Activated T-cell treated with anti-CD3 and anti-CD28 coated beads, Interleukin-2, amount 50 U/mL, for 4 hours (primary cell): Measurements from ENCODE around the gene RALB. TPM values are rescaled to one million over a fixed set of nuclear protein-coding genes. Genes with fewer than 3 reads are reported as not detected.

Source experiments
- ATAC-seq, 2 donors: fragments of 200-7000 bp; cut with Tn5 transposase; one replicate each; pipeline ENCODE4 v1.10.0; 2021
- DNase-seq: peaks from one replicate; pipeline ENCODE4 v3.0.0-alpha.2; 2020
- H3K27me3 Mint-ChIP-seq: one replicate; pipeline ENCODE4 v1.8.0; 2021; ENCODE audit warnings: low read depth, mixed read lengths
- H3K36me3 Mint-ChIP-seq: one replicate; pipeline ENCODE4 v1.8.0; 2022; ENCODE audit warnings: mixed read lengths; ENCODE audit not compliant: insufficient read depth
- H3K4me1 Mint-ChIP-seq: one replicate; pipeline ENCODE4 v1.8.0; 2021; ENCODE audit warnings: low read depth, mixed read lengths
- H3K4me3 Mint-ChIP-seq: one replicate; pipeline ENCODE4 v1.8.0; 2021; ENCODE audit warnings: mild to moderate bottlenecking, moderate library complexity, mixed read lengths
- H3K9me3 Mint-ChIP-seq: one replicate; pipeline ENCODE4 v1.8.0; 2021; ENCODE audit warnings: mixed read lengths
- total RNA-seq, 3 donors: library from RNA; stranded (reverse); gene quantifications; one replicate each; pipeline ENCODE4 v1.2.1, GENCODE V29; 2021

Gene RALB
- total RNA-seq, 3 donors from 2014 or later = 9.2 to 17.5 (median 13.0) TPM

DNA sequence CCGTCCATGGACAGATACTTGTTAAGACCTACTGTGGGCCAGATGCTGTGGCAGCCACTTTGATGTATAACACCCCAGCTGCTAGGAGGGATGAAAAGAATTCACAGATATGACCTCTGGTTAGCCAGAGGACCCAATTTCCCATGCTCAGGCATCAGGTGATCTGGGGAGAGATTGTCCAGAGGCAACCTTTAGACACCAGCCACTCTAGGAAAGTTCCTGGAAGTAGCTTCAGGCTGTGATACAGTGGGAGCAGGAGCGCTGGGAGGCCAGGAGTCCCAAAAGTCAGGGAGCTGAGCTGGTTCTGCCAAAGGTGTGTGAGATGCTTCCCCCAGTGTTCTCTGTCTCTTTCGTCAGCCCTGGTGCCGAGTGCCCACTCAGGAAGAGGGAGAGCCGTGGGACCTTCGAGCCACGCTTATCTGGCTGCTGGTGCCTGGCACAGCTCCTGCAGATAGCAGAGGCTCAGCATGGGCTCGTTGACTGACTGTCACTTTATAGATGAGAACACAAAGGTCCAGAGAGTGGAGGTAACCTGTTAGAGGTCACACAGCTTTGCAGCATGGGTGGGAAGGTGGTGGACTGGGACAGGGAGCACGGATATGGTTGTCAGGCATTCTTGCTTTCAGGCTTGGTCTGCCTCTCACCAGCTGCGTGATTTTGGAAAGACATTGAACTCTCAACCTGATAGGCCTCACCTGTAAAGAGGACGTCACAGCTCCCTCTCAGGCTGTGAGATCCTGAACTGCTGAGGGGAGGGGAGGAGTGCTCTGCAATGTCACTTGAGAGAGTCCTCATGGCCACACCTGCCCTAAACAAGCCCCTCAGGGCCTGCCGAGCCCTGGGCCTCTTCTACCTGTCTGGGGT lies 7.8 kb upstream of the RALB start:
- ATAC-seq = no peak
- Mint-ChIP-seq H3K36me3 (no peaks in the 10 kb centered on the region), H3K9me3 (peaks cover 4% of the 10 kb centered on the region), H3K27me3 (peaks cover 6% of the 10 kb centered on the region), H3K4me3 (no peak overlapping the region), H3K4me1 (no peaks in the 10 kb centered on the region)
- no peak for DNase-seq

DNA sequence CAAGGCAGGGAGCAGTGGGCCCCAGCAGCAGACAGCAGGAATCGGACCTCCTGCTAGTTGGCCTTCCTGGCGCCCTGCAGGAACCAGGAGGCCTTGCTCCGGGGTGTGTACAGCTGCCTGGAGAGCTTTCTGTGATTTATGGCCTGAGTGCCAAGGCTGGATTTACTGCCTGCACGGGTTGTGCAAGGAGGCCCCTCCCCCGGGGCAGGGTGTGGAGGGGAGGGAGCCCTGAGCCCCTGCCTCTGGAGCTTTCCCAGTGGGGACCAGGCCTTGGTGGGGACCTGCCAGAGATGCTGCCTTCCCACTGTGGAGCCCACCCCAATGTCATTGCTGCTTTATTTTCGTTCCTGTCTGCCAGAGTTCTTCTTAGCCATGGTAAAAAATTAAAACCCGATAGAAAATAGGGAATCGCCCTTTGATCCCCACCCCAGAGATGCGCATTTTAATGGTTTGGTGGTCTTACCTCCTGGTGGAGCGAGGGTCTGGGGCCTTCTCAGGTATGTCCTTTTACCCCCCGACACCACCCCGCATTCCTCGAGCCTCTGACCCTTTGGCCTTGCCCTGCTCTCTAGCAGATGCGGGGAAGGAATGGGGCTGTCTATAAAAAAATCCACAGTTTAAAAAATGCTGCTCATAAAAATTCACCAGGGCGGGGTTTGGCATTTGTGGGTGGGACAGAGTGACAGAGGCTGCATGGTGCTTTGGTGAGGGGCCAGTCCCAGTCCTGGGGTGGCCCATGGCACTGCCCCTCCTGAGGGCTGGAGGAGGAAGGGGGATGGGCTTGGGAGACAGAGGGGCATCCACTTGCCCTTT lies 6.9 kb upstream of the RALB start:
- no peak overlapping the region for H3K4me3 Mint-ChIP-seq
- H3K27me3 Mint-ChIP-seq = peaks cover 6% of the 10 kb centered on the region
- H3K4me1 Mint-ChIP-seq = no peaks in the 10 kb centered on the region
- ATAC-seq = no peak
- DNase-seq = no peak
- H3K9me3 Mint-ChIP-seq = peaks cover 4% of the 10 kb centered on the region
- H3K36me3 Mint-ChIP-seq = no peaks in the 10 kb centered on the region

DNA sequence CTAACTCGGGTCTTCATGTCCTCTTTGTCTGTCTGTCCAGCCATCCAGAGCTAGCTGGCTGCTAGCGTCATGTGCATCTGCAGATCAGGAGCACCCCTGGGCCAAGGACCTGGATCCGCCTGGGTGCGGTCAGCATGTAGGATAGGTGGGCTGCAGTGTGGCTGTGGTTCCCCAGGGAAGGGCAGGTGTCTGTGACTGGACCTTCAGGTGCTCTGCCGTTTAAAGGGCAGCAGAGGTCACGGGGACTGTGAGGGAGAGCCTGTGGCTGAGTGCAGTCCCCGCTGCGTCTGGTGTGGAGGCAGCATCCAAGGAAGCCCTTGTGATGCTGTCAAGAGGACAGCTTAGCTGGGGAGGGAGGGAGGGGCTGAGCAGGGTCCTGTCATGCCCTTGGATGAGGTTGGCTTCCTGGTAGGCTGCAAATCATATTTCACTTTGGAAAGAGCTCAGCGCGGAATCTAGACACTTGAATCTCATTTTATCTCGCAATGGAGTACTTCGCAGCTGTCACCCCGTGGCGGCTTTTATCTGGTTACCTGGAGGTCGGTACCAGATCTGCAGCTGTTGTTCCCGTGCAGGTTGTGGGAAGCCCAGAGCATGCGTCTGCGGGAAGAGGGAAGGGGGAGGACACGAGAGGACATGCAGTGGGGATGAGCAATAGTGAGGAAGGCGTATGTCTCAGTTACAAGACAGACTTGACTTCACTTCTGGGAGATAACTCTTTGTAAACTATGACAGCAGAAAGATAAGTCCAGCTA lies 5.9 kb upstream of the RALB start:
- Mint-ChIP-seq H3K36me3 (no peaks in the 10 kb centered on the region), H3K4me1 (peaks cover 2% of the 10 kb centered on the region), H3K9me3 (peaks cover 4% of the 10 kb centered on the region), H3K27me3 (peaks cover 6% of the 10 kb centered on the region), H3K4me3 (no peak overlapping the region)
- no peak for DNase-seq
- no peak for ATAC-seq

DNA sequence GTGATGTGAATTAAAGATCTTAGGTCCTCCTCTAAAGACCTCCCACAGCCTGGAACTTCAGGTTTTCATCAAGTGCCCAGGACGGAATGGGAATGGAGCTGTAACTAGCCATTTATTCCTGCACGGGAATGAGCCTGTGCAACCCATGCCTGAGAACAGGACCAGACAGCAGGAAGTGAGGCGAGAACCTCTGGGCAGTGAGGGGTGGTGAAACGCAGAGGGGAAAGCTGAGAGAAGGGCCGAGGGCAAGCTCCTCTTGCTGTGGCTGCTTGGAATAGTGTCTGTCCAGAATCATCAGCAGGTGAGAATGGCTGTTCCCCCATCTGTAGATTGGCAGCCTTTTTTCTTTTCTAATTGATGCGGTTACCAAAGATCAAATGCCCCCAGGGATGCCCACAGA lies 4.8 kb upstream of the RALB start:
- DNase-seq (no peak), ATAC-seq (no peak)
- Mint-ChIP-seq H3K4me3 (no peak overlapping the region), H3K27me3 (peaks cover 6% of the 10 kb centered on the region), H3K36me3 (no peaks in the 10 kb centered on the region), H3K9me3 (peaks cover 4% of the 10 kb centered on the region), H3K4me1 (peaks cover 9% of the 10 kb centered on the region)

DNA sequence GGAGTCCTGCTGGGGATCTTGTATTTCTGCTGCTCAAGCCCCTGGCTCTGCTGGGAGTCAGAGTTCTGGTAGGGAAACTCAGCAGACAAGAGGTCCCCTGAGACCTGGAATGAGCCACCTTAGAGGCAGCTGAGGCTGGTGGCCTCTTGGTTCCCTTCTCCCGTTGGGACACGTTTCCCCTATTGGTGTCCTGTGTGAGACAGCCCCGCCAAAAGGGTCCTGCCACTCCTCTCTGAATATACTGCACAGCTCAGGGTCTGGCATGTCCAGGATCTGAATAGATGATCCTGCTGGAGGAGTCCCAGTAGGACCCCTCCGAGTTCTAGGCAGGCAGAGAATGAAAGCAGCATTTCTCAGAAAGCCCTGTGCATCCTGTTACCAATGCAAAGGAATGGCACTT lies 2.0 kb upstream of the RALB start:
- ATAC-seq (no peak), DNase-seq (no peak)
- peaks cover 28% of the 10 kb centered on the region for H3K4me1 Mint-ChIP-seq
- H3K36me3 Mint-ChIP-seq = no peaks in the 10 kb centered on the region
- H3K27me3 Mint-ChIP-seq = peaks cover 6% of the 10 kb centered on the region
- no peak overlapping the region for H3K4me3 Mint-ChIP-seq
- H3K9me3 Mint-ChIP-seq = no peaks in the 10 kb centered on the region

DNA sequence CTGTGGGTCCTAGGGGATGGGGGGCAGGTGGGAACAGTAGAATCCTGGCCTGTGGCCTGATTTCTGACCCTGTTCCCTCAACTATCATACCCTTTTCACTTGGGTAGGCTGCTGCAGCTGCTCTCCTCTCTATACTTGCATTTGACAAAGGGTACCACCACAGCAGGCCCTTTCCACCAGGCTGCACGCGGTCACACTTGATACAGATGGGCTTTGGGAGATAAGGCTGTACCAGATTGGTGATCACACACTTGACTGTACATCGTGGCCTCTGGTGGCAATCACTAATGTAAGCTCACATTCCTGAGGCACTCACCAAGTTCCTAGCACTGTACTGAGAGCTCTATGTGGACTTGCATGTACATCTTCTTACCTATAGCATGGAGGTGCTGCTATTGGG lies 1.6 kb upstream of the RALB start:
- DNase-seq = no peak
- Mint-ChIP-seq H3K9me3 (no peaks in the 10 kb centered on the region), H3K4me1 (peaks cover 32% of the 10 kb centered on the region), H3K27me3 (peaks cover 6% of the 10 kb centered on the region), H3K36me3 (no peaks in the 10 kb centered on the region), H3K4me3 (no peak overlapping the region)
- ATAC-seq = no peak

DNA sequence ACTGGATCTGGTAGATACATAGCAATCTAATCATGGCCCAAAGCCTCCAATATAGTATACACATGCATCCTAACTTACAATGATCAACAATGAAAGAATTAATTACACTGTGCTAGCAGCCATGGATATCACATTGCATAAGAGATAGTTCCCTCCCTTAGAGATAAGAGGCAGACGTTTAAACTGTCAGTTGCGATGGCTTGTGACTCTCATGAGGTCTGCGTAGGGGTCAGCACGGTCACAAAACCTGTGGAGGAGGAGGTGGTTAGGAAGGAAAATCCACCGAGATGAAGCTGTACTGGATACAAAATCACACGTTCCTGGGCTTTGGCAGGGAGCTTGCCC lies 800 bp upstream of the RALB start:
- Mint-ChIP-seq H3K4me3 (peak overlapping the region; percentile 98), H3K9me3 (no peaks in the 10 kb centered on the region), H3K4me1 (peaks cover 40% of the 10 kb centered on the region), H3K36me3 (no peaks in the 10 kb centered on the region), H3K27me3 (peaks cover 2% of the 10 kb centered on the region)
- DNase-seq (no peak), ATAC-seq (no peak)

DNA sequence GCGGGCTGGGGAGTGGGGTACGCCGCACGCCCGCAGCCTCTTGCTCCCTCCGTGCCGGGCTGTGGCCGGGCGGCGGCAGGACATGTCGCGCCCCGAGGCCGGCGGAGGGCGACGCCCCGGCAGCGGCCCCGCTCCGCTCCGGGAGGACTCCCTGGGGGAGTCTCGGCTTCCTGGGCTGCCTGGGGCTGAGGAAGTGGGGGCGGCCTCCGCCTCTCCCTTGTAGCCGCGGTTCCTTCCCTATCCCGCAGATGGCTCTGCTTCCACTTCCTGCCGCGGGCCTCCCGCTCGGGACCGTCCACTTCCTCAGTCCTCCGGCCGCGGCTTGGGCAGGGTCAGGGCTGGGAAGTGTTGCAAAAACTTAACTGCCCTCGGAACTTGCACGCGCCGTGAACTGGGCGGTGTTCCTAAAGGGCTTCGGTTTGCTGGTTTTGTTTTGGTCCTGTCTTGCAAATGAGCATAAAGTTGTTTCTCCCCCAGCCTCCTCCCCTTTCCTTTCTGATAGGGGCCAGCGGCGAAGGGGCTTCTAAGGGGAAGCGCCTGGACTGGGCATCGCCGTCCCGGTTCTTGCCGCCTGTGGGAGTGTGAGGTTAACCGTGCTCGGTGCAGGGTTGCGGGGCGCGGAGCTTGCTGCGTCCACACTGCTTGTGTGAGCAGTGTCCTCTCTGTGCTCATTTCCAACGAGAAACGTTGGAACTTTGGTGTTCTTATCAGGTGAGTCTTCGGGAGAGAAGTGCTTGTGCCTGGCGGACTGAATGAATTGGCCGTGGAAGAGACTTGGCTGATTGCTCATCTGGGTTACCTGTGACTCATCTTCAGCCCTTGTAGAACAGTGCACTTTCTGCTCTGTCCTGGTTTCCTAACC lies 600 bp downstream of the RALB start:
- Mint-ChIP-seq H3K9me3 (no peaks in the 10 kb centered on the region), H3K4me1 (peaks cover 54% of the 10 kb centered on the region), H3K36me3 (peaks cover 4% of the 10 kb centered on the region), H3K27me3 (no peaks in the 10 kb centered on the region), H3K4me3 (peak overlapping the region; percentile 93)
- DNase-seq = peak; percentile 22
- ATAC-seq = peak; percentile 40 to 43

DNA sequence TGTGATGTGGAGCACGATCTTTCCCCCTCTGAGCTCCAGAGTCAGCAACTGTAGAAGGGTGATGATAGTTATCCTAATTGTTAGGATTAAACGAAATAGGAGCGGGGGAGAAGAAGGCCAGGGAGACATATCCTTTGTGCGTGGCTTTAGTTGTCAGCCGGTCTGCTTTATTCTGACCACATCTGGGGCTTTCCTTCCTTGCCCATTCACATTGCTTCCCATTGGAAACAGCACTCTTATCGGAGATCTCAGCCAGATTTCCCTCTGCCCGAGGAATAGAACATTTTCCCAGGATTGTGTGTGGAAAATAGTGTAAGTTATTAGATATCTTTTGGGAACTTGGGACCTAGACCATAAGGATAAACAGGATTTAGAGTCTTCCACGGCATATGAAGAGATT lies 1.5 kb downstream of the RALB start:
- ATAC-seq (no peak), DNase-seq (no peak)
- Mint-ChIP-seq H3K36me3 (peaks cover 11% of the 10 kb centered on the region), H3K27me3 (no peaks in the 10 kb centered on the region), H3K9me3 (no peaks in the 10 kb centered on the region), H3K4me3 (peak overlapping the region; percentile 93), H3K4me1 (peaks cover 56% of the 10 kb centered on the region)

DNA sequence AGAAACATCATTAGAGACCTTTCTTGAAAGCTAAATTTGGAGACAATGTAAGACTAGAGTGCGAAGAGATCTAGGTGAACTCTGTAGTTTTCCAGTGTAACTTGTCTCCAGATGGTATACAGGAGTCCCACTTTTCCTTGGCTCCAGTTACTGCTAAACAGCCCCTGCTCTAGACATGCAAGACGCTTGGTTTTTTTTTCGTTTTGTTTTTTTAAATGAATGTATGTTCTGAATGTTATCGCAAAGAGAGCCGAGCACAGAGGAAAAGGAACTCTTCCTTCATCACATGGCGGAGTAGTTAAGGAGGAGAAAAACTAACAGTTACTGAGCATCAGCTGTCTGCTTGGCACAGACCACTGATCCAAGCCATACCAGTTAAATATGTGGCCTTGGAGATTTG lies 2.4 kb downstream of the RALB start:
- no peak overlapping the region for H3K4me3 Mint-ChIP-seq
- no peaks in the 10 kb centered on the region for H3K9me3 Mint-ChIP-seq

DNA sequence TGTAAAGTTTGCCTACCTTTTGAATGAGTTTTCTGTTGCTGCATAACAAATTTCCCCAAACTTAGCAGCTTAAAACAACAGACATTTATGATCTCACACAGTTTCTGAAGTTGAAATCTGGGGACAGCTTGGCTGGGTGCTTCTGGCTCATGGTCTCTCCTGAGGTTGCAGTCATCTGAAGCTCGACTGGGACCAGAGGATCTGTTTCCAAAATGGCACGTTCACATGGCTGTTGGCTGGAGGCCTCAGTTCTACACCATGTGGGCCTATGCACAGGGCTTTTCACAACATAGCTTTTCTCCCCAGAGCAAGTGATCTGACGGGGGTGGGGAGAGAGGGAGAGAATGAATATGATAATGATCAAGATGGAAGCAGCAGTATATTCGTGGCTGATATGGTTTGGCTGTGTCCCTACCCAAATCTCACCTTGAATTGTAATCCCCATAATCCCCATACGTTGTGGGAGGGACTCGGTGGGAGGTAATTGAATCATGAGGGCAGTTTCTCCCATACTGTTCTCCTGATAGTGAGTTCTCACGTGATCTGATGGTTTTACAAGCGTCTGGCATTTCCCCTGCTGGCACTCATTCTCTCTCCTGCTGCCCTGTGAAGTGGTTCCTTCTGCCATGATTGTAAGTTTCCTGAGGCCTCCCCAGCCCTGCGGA lies 3.5 kb downstream of the RALB start:
- H3K36me3 Mint-ChIP-seq = peaks cover 14% of the 10 kb centered on the region
- DNase-seq (no peak), ATAC-seq (no peak)
- H3K9me3 Mint-ChIP-seq = peaks cover 4% of the 10 kb centered on the region
- H3K4me3 Mint-ChIP-seq = no peak overlapping the region
- no peaks in the 10 kb centered on the region for H3K27me3 Mint-ChIP-seq
- H3K4me1 Mint-ChIP-seq = peaks cover 59% of the 10 kb centered on the region

More for the DNA sequence above, 2.4 kb downstream of the RALB start:
- Mint-ChIP-seq H3K27me3 (no peaks in the 10 kb centered on the region), H3K36me3 (peaks cover 13% of the 10 kb centered on the region), H3K4me1 (peaks cover 59% of the 10 kb centered on the region)
- ATAC-seq (no peak), DNase-seq (no peak)

DNA sequence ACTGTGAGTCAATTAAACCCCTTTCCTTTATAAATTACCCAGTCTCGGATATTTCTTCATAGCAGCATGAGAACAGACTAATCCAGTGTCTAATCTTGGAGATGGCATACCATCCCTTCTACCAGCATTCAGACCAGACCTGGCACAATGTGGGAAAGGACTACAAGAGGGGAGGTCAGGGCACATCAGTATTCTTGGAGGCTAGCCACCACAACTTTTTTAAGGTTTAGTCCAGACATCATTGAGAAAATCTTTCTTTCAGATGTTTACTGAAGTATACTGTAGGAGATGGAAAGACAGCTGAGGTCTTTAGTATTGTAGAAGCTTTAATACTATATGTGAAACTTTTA lies 4.0 kb downstream of the RALB start:
- peaks cover 14% of the 10 kb centered on the region for H3K36me3 Mint-ChIP-seq
- no peak overlapping the region for H3K4me3 Mint-ChIP-seq
- H3K4me1 Mint-ChIP-seq = peaks cover 58% of the 10 kb centered on the region
- H3K9me3 Mint-ChIP-seq = peaks cover 4% of the 10 kb centered on the region
- ATAC-seq = no peak
- no peaks in the 10 kb centered on the region for H3K27me3 Mint-ChIP-seq
- no peak for DNase-seq

DNA sequence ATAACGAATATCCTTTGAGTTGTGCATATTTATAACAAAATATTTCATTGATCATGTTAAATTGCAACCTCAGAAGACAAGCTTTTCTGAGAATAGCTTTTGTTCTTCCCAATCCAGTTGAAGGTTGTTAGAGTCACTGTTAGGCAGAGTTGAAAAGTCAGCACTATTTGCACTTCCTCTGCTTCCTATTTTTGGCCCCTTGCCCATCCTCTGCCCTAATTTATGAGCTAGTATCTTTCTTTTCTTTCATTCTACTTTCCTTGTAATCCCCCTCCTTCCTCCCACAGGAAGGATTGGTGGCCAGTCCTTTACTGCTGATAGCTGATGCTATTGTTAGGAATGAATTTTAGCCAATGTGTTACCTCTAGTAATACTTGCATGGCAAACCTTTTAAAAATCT lies 4.9 kb downstream of the RALB start:
- peaks cover 49% of the 10 kb centered on the region for H3K4me1 Mint-ChIP-seq
- peaks cover 4% of the 10 kb centered on the region for H3K9me3 Mint-ChIP-seq
- DNase-seq = no peak
- no peak overlapping the region for H3K4me3 Mint-ChIP-seq
- H3K27me3 Mint-ChIP-seq = no peaks in the 10 kb centered on the region
- ATAC-seq = no peak
- peaks cover 14% of the 10 kb centered on the region for H3K36me3 Mint-ChIP-seq
